GM12878 (cell line): ENCODE data around the gene TECR. TPM values are rescaled to one million over a fixed set of nuclear protein-coding genes. Genes with fewer than 3 reads are reported as not detected.

Experiments used
- CBFB ChIP-seq: IDR thresholded peaks from 2 replicates; pipeline ENCODE4 v1.6.1; 2016; ENCODE audit warnings: antibody characterized with exemption, low read depth
- MYB ChIP-seq: fragments of 150-350 bp; IDR thresholded peaks from 2 replicates; pipeline ENCODE4 v1.6.1; 2014; ENCODE audit warnings: mild to moderate bottlenecking, low read depth, low read length, borderline replicate concordance
- SMC3 ChIP-seq: IDR thresholded peaks from 2 replicates; pipeline ENCODE4 v1.6.1; 2011; ENCODE audit warnings: low read length, improper control_type of control experiment, borderline replicate concordance
- SPI1 ChIP-seq: IDR thresholded peaks from 2 replicates; pipeline ENCODE4 v1.6.1; 2011; ENCODE audit warnings: low read depth, mild to moderate bottlenecking, low read length, moderate library complexity, borderline replicate concordance; ENCODE audit not compliant: insufficient read depth
- polyA plus RNA-seq, 11 experiments: library from polyadenylated mRNA; depleted of rRNA in 4 of 11; unstranded in 6 of 11; stranded (reverse) in 5 of 11; fragments of >200 nt; fragmentation: Nextera tagmentation in 4 of 11; fragmentation: Illumina TruSeq in 1 of 11; extraction: Ambion mirVana in 4 of 11; extraction: Trizol in 1 of 11; gene quantifications; 1 replicate in 1 of 11; 2 replicates in 10 of 11; pipeline versions ENCODE4 v1.2.1 to v1.2.3, GENCODE V29; 2011 to 2016; ENCODE audit warnings: inconsistent platforms in 2 of 11, missing spikeins in 2 of 11, low read depth in 1 of 11
- total RNA-seq, 4 experiments: library from RNA; depleted of rRNA in 3 of 4; stranded (reverse); fragments of >200 nt in 3 of 4; fragmentation: Illumina TruSeq in 1 of 4; extraction: Trizol in 1 of 4; gene quantifications; 2 replicates each; pipeline versions ENCODE4 v1.2.1 to v1.2.3, GENCODE V29; 2013 to 2021
- TF ChIP-seq, protein P1 (sequence below): IDR thresholded peaks from 2 replicates; pipeline ENCODE4 v1.6.1; 2012; ENCODE audit warnings: mild to moderate bottlenecking, low read depth, low read length
- TF ChIP-seq, protein P2 (sequence below): fragments of 450-650 bp; IDR thresholded peaks from 2 replicates; pipeline ENCODE4 v1.6.1; 2017; ENCODE audit warnings: antibody characterized with exemption, mild to moderate bottlenecking, moderate library complexity

Gene TECR
- total and polyA plus RNA-seq, 10 of the 15 experiments (the other 5 are each of a cell fraction or from before 2014, with no cell fraction given), result 9.6 to 157 (median 64.2) TPM

DNA sequence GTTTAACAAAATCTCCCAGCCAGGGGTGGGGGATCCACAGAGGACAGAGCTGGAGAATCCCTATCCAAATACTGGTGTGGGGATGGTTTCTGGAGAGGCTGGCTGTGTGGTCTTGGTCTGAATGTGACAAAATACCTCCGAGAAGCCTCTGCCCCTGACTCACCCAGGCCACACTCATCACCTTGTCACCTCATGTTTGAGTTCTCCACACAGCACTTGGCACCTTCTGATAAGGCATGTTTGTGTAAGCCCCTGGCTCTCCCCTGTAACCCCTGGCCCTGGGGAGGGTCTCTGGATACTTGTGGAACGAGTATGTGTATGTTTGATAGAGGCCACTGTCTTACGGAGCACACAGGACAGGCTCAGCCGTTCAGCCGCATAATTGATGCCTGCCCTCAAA is 14.7 kb downstream of the TECR start (continued):
- TF ChIP-seq, protein P1, sequence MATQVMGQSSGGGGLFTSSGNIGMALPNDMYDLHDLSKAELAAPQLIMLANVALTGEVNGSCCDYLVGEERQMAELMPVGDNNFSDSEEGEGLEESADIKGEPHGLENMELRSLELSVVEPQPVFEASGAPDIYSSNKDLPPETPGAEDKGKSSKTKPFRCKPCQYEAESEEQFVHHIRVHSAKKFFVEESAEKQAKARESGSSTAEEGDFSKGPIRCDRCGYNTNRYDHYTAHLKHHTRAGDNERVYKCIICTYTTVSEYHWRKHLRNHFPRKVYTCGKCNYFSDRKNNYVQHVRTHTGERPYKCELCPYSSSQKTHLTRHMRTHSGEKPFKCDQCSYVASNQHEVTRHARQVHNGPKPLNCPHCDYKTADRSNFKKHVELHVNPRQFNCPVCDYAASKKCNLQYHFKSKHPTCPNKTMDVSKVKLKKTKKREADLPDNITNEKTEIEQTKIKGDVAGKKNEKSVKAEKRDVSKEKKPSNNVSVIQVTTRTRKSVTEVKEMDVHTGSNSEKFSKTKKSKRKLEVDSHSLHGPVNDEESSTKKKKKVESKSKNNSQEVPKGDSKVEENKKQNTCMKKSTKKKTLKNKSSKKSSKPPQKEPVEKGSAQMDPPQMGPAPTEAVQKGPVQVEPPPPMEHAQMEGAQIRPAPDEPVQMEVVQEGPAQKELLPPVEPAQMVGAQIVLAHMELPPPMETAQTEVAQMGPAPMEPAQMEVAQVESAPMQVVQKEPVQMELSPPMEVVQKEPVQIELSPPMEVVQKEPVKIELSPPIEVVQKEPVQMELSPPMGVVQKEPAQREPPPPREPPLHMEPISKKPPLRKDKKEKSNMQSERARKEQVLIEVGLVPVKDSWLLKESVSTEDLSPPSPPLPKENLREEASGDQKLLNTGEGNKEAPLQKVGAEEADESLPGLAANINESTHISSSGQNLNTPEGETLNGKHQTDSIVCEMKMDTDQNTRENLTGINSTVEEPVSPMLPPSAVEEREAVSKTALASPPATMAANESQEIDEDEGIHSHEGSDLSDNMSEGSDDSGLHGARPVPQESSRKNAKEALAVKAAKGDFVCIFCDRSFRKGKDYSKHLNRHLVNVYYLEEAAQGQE, result no peak
- TF ChIP-seq SMC3, result no peak
- TF ChIP-seq, protein P2, sequence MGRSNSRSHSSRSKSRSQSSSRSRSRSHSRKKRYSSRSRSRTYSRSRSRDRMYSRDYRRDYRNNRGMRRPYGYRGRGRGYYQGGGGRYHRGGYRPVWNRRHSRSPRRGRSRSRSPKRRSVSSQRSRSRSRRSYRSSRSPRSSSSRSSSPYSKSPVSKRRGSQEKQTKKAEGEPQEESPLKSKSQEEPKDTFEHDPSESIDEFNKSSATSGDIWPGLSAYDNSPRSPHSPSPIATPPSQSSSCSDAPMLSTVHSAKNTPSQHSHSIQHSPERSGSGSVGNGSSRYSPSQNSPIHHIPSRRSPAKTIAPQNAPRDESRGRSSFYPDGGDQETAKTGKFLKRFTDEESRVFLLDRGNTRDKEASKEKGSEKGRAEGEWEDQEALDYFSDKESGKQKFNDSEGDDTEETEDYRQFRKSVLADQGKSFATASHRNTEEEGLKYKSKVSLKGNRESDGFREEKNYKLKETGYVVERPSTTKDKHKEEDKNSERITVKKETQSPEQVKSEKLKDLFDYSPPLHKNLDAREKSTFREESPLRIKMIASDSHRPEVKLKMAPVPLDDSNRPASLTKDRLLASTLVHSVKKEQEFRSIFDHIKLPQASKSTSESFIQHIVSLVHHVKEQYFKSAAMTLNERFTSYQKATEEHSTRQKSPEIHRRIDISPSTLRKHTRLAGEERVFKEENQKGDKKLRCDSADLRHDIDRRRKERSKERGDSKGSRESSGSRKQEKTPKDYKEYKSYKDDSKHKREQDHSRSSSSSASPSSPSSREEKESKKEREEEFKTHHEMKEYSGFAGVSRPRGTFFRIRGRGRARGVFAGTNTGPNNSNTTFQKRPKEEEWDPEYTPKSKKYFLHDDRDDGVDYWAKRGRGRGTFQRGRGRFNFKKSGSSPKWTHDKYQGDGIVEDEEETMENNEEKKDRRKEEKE, result no peak
- TF ChIP-seq CBFB, result no peak
- TF ChIP-seq SPI1, result no peak
- TF ChIP-seq MYB, result no peak
- TF ChIP-seq, all 136 proteins: peak for 0
